Daoy (cell line): ENCODE results near the gene CDH26. TPM values are rescaled to one million over a fixed set of nuclear protein-coding genes. Genes with fewer than 3 reads are reported as not detected.
"Not testable (repeated sequence)": the region's sequence is repeated elsewhere in the genome, so short reads cannot be mapped to it uniquely, and the experiment has no call there.

Experiments used
- DNase-seq: peaks from one replicate; pipeline ENCODE4 v3.0.0-alpha.2; 2015; ENCODE audit warnings: low read depth
- total RNA-seq: library from RNA; depleted of rRNA; stranded (reverse); fragments of >200 nt; shearing (Covaris generic); gene quantifications from 2 replicates; pipeline ENCODE4 v1.2.3, GENCODE V29; 2014

Gene CDH26
- total RNA-seq, 1 experiment from 2014 or later = 0.29 TPM

DNA sequence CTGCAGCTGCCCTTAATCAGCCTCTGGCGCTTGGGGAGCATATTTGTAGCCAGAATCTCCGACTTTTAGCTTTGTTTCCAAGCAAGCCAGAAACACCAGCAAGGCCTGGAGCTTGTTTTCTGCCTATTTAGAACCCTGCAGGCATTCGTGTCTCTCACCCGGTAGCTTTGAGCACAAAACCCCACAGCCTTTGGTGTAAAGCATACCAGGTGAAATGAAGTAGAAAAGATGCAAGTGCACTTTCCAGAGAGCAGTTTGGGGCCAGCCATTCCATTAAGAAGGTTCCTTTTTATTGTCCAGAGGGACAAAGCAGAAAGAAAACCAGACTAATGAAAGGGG lies 17.3 kb upstream of the CDH26 start:
- DNase-seq = no peak

- no peak for DNase-seq
Observed at GRCh38 chr20:59942245-59942644, 16.0 kb upstream of the CDH26 start.

- DNase-seq = no peak
Observed at GRCh38 chr20:59944726-59945125, 13.5 kb upstream of the CDH26 start.

GRCh38 chr20:59945175-59945574 lies 13.0 kb upstream of the CDH26 start:
- DNase-seq = no peak

GRCh38 chr20:59945731-59946130 lies 12.5 kb upstream of the CDH26 start:
- DNase-seq = no peak

- DNase-seq = no peak
Observed at GRCh38 chr20:59947376-59947775, 10.8 kb upstream of the CDH26 start.

DNA sequence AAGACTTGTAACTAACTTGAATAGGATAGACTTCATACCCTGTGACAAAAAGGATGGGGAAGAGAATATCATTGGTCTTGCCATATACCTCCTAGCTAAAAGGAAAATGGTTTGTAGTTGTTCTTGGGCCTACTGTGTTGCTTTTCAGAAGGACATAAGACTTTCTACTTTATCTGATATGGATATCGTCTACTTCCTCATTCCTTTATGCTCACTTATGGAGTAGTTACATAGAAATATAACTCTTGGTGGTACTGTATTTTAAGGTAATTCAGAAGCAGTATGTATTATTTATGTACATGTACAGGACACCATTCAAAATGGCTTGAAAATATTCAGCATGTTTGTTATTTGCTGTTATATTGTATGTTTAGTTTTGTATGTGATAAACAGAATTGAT lies 10.0 kb upstream of the CDH26 start:
- no peak for DNase-seq

GRCh38 chr20:59948828-59949720 lies 9.1 kb upstream of the CDH26 start:
- peak; percentile 38 for DNase-seq

DNA sequence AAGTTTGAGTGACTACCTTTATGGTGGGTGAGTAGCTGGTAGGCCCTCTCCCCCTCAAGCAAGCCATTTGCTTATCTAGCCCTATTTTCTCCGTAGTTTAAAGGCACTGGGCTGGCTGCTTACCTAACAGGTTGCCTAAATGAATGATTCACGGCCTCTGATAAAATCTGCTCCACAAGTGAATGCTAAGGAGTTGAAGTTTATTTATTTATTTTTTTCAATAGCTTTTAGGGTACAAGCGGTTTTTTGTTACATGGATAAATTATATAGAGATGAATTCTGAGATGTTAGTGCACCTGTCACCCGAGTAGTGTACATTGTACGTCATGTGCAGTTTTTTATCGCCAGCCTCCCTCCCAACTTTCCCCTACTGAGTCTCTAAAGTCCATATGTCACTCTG lies 8.3 kb upstream of the CDH26 start:
- no peak for DNase-seq

- DNase-seq = no peak
Observed at GRCh38 chr20:59954718-59955117, 3.5 kb upstream of the CDH26 start.

DNA sequence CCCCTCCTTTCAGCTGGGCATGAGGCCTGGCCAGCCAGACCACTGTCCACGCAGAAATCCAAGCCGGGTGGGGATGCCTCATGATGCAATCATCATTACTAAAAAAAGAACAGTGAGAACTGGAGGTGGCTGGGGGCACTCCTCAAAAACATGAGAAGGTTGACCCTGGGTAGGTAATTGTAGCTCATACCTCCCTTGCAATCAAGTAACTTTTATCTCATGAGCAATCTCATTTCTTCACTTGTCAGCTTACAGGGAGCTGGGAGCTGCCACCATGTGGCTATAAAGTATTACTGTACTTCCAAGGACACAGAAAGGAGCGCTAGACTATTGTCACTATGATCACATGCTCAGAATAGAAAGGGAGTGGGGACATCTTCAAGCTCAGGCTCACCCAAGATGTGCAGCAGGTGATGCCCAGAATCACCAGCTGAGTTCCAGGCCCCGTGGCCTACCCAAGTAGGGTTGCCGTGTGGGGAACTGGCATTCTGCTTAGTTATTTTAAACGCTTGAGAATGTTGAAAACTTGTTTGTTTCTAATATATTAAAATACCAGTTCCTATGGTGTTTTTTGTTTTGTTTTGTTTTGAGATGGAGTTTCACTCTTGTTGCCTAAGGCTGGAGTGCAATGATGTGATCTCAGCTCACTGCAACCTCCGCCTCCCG lies 3.0 kb upstream of the CDH26 start:
- DNase-seq = no peak

GRCh38 chr20:59957568-59957967 lies 655 bp upstream of the CDH26 start:
- DNase-seq = not testable (repeated sequence)

DNA sequence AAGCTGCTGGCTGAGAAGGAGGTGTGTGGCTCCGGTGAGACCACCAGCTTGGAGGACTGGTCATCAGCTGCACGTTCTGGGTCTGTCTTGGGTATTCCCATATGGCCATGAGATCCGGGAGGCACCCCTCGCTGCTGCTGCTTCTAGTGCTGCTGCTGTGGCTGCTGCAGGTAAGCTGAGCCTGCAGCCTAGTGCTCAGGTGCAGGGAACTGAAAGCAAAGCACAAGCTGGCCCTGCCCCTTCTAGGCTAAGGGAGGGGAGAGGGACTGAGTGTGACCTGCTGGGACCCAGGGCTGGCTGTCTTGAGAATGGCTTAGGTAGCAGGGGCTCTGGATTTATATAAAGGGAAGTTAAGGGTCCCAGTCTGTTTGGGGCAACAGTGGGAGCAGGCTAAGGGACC lies 403 bp downstream of the CDH26 start:
- DNase-seq = no peak

- DNase-seq = no peak
Observed at GRCh38 chr20:59961423-59961822, 3.2 kb downstream of the CDH26 start.

- no peak for DNase-seq
Observed at GRCh38 chr20:59962155-59962554, 3.9 kb downstream of the CDH26 start.

GRCh38 chr20:59966428-59966827 lies 8.2 kb downstream of the CDH26 start:
- no peak for DNase-seq

GRCh38 chr20:59971428-59971827 lies 13.2 kb downstream of the CDH26 start:
- DNase-seq = no peak

DNA sequence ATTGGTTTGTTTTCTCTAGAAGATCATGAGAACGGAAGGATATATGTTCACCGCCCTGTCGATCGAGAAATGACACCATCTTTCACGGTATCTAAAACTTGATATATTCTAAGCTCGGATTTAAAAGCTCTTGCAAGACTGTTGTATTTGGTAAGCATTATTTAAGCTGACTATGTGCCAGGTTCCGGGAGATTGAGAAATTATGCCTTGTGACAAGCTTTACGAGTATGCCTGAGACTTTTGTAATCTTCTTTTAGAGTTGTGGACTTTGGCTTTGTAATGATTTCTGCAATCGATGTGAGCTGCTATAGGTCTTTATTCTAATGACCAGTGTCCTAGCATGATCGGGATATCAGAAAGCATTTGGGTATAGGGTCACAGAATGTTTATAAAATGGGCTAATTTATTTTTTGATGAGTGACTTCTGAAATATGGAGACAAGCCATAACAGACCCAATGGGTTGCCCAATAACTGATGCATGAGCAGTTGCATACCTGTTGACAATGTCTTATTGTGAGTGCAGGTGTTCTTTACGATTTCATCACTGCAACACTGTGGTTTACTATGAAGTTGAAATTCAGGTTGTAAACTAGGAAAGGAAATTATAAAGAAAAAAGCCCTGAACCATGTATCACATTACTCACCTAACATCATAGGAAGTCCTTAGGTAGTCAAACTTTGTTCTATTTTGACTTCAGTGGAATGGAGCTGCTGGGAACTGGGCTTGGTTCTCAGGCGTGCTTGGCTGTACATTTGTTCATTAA lies 14.0 kb downstream of the CDH26 start:
- DNase-seq = no peak

DNA sequence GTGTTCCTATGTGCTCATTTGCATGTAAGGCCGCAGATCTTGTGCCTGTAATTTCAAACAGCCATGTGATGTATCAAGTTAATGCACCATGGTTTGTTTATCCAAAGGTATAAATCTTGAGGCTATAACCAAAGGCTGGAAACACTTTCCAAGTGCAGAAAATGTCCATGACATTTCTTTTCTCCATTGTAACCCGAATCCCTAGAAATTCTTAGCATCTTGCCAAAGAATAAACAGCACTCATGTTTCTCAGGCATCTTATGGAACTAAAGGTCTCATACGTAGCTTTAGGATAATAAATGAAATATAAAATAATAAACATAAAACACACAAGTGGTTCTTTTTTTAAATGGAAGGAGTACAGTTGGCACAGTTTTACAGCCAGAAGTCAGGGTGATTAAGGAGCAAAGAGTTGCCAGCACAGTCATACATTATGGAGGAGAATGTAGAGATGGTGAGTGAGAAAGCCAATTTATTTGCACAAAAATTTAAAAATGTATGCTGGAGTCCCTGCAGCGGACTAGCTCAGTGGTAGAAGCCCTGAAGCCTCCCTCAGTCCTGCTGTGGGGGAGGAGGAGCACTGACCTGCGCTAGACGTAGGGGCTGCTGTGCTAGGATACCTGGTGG lies 18.0 kb downstream of the CDH26 start:
- DNase-seq = no peak

- DNase-seq = no peak
Observed at GRCh38 chr20:59977086-59977485, 18.9 kb downstream of the CDH26 start.

- no peak for DNase-seq
Observed at GRCh38 chr20:59983076-59983475, 24.9 kb downstream of the CDH26 start.

- no peak for DNase-seq
Observed at GRCh38 chr20:59984541-59984940, 26.3 kb downstream of the CDH26 start.
